ENCODE measurements around the gene MBOAT7. TPM values are rescaled to one million over a fixed set of nuclear protein-coding genes. Genes with fewer than 3 reads are reported as not detected.

The MBOAT7 gene
- total RNA-seq, result 24.7 and 36.4 TPM in 2 replicates

GRCh38 chr19:54189145-54189734 is at the start of gene MBOAT7:
MBOAT7 (minus strand) TSS chr19:54189580; CDS start chr19:54188508, 1,072 bp downstream.

GRCh38 chr19:54222474-54223276 is 33.3 kb upstream of the MBOAT7 start, which contains the start of gene LILRB3:
LILRB3 (minus strand) TSS chr19:54223007; CDS start chr19:54222976, 31 bp downstream.

GRCh38 chr19:54191011-54191810 is 1.8 kb upstream of the MBOAT7 start, which contains the start of gene TSEN34:
TSEN34 (plus strand) TSS chr19:54191308; CDS start chr19:54191365, 57 bp downstream.

GRCh38 chr19:54172471-54173358 is 16.7 kb downstream of the MBOAT7 start, which contains the start of gene TMC4:
TMC4 (minus strand) TSS chr19:54173160; CDS start chr19:54173117, 43 bp downstream.

GRCh38 chr19:54159352-54160181 is 29.8 kb downstream of the MBOAT7 start, which contains the start of gene LENG1:
LENG1 (minus strand) TSS chr19:54159721; CDS start chr19:54159695, 26 bp downstream.

GRCh38 chr19:54137699-54138488 is 51.5 kb downstream of the MBOAT7 start, which contains the start of gene CNOT3:
CNOT3 (plus strand) TSS chr19:54137762; CDS start chr19:54142979, 5,217 bp downstream.

Other genes with a start within 250 kb of the MBOAT7 start
- 0.37 and 0.43 TPM in 2 replicates for gene CACNG8, start 226.6 kb downstream of the MBOAT7 start, total RNA-seq
- 0.83 and 2.3 TPM in 2 replicates for gene CACNG6, start 197.9 kb downstream of the MBOAT7 start, total RNA-seq
- not detected in 2 replicates for gene VSTM1, start 125.7 kb downstream of the MBOAT7 start, total RNA-seq
- gene TARM1, start 108.2 kb downstream of the MBOAT7 start, total RNA-seq, result not detected in 2 replicates
- 0.14 and 0.18 TPM in 2 replicates for gene OSCAR, start 88.8 kb downstream of the MBOAT7 start, total RNA-seq
- gene NDUFA3, start 86.7 kb downstream of the MBOAT7 start, total RNA-seq, result 17.9 and 22.8 TPM in 2 replicates
- 18.5 and 19.3 TPM in 2 replicates for gene TFPT, start 73.9 kb downstream of the MBOAT7 start, total RNA-seq
- gene PRPF31, start 73.8 kb downstream of the MBOAT7 start, total RNA-seq, result 51.0 and 53.5 TPM in 2 replicates
- gene CNOT3, start 51.8 kb downstream of the MBOAT7 start, total RNA-seq, result 5.3 and 6.5 TPM in 2 replicates
- 6.5 and 7.2 TPM in 2 replicates for gene LENG1, start 29.9 kb downstream of the MBOAT7 start, total RNA-seq
- gene TMC4, start 16.4 kb downstream of the MBOAT7 start, total RNA-seq, result 0.09 and 0.28 TPM in 2 replicates
- 47.4 and 53.6 TPM in 2 replicates for gene TSEN34, start 1.7 kb upstream of the MBOAT7 start, total RNA-seq
- gene RPS9, start 11.3 kb upstream of the MBOAT7 start, total RNA-seq, result 3,148 and 3,177 TPM in 2 replicates
- gene LILRB3, start 33.4 kb upstream of the MBOAT7 start, total RNA-seq, result not detected in 2 replicates
- not detected in 2 replicates for gene LILRA6, start 53.2 kb upstream of the MBOAT7 start, total RNA-seq
- not detected in 2 replicates for gene LILRB5, start 67.7 kb upstream of the MBOAT7 start, total RNA-seq
- gene LILRB2, start 91.5 kb upstream of the MBOAT7 start, total RNA-seq, result not detected in 2 replicates
- gene LILRA5, start 123.6 kb upstream of the MBOAT7 start, total RNA-seq, result not detected in 2 replicates
- gene LILRA4, start 149.6 kb upstream of the MBOAT7 start, total RNA-seq, result not detected in 2 replicates
- gene LAIR1, start 175.4 kb upstream of the MBOAT7 start, total RNA-seq, result not detected in 2 replicates
- not detected in 2 replicates for gene TTYH1, start 225.9 kb upstream of the MBOAT7 start, total RNA-seq